H1 (cell line): ENCODE results near the gene FAM149A. TPM values are rescaled to one million over a fixed set of nuclear protein-coding genes. Genes with fewer than 3 reads are reported as not detected.

Experiments
- CTBP2 ChIP-seq: IDR thresholded peaks from 2 replicates; pipeline ENCODE4 v1.7.0; 2011; ENCODE audit warnings: borderline replicate concordance, mild to moderate bottlenecking, moderate library complexity, mixed read lengths, low read length; ENCODE audit not compliant: insufficient read depth, insufficient read length
- KDM1A ChIP-seq: fragments of 200-600, 300-600 bp; sonication (generic); IDR thresholded peaks from 2 replicates; pipeline ENCODE4 v1.7.1; 2016; ENCODE audit warnings: mild to moderate bottlenecking, low read length, borderline replicate concordance
- NRF1 ChIP-seq: IDR thresholded peaks from 2 replicates; pipeline ENCODE4 v1.6.1; 2011; ENCODE audit warnings: mild to moderate bottlenecking, low read depth, low read length, improper control_type of control experiment
- PHF8 ChIP-seq: fragments of 200-600 bp; sonication (generic); conservative IDR thresholded peaks from 2 replicates; pipeline ENCODE4 v1.7.1; 2012; ENCODE audit warnings: low read depth, mild to moderate bottlenecking, inconsistent platforms, low read length, moderate library complexity
- POLR2A ChIP-seq, 2 experiments: IDR thresholded peaks; 1 replicate in 1 of 2; 2 replicates in 1 of 2; pipeline ENCODE4 v1.6.1; 2011; ENCODE audit warnings: low read depth in 2 of 2, low read length in 2 of 2, mild to moderate bottlenecking in 2 of 2; ENCODE audit errors: control extremely low read depth in 1 of 2
- POLR2AphosphoS5 ChIP-seq: IDR thresholded peaks from 2 replicates; pipeline ENCODE4 v1.6.1; 2011; ENCODE audit warnings: low read depth, low read length
- RXRA ChIP-seq: IDR thresholded peaks from 2 replicates; pipeline ENCODE4 v1.6.1; 2011; ENCODE audit warnings: low read depth, mild to moderate bottlenecking, low read length, moderate library complexity; ENCODE audit not compliant: insufficient read depth
- SIN3A ChIP-seq, 2 experiments: IDR thresholded peaks in 1 of 2; conservative IDR thresholded peaks in 1 of 2; 2 replicates each; pipeline ENCODE4 v1.6.1; 2011 to 2012; ENCODE audit warnings: low read length in 2 of 2, improper control_type of control experiment in 1 of 2, low read depth in 1 of 2, mild to moderate bottlenecking in 1 of 2
- polyA plus RNA-seq, 7 experiments: library from polyadenylated mRNA; depleted of rRNA in 3 of 7; stranded (reverse) in 5 of 7; unstranded in 2 of 7; fragments of >200 nt in 5 of 7; fragments of 200-250 nt in 2 of 7; gene quantifications; 1 replicate in 5 of 7; 2 replicates in 1 of 7; 4 replicates in 1 of 7; pipeline versions ENCODE4 v1.2.1 to v1.2.3, GENCODE V29; 2011 to 2013; ENCODE audit warnings: missing spikeins in 2 of 7, mixed read lengths in 2 of 7
- total RNA-seq: library from RNA; stranded (reverse); fragmentation: NEBNext Ultra II Directional; extraction: Animal tissue kit (Norgen Biotek cat#: 25700); gene quantifications from 2 replicates; pipeline ENCODE4 v1.2.1, GENCODE V29; 2021

FAM149A gene
- total and polyA plus RNA-seq, 2 of the 8 experiments (the other 6 are each of a cell fraction or from before 2014, with no cell fraction given): 6.1 to 8.5 TPM

DNA sequence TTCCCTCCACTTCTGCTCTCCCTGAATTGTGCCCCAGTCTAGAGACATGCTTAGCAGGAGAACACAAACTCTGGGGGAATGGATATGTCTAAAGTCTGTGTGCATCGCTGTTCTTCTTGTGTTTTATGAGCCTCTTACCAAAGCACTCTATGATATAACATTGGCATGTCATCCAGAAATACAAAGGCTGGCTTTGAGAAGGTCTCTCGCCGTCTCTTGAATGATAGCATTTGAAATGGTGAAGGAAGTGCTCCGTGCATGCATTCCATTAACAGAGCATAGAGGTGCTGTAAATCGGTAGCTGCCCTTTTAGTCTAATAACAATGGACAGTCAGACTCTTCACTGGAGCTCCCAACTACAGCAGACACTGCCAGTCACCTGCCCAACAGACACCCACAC is 7.1 kb upstream of the FAM149A start (continued):
- TF ChIP-seq RXRA (no peak), POLR2A (IDR thresholded peaks at IDR 0.05; ENCODE audit: control extremely low read depth in 1 of 2, low read depth in 2 of 2, low read length in 2 of 2) (no peak), POLR2AphosphoS5 (no peak), PHF8 (no peak), NRF1 (no peak), CTBP2 (no peak), KDM1A (no peak), SIN3A (conservative IDR thresholded peaks at IDR 0.05 in 1 of 2, IDR thresholded peaks at IDR 0.05 in 1 of 2; ENCODE audit: low read depth in 1 of 2, low read length in 2 of 2) (no peak)
